T follicular helper cell (primary cell): ENCODE results near the gene PCP4L1.
A peak's percentile ranks its signal among the peaks of the same experiment; 100 is the strongest.
"Not testable (repeated sequence)": the region's sequence is repeated elsewhere in the genome, so short reads cannot be mapped to it uniquely, and the experiment has no call there.

ENCODE experiments used
- DNase-seq: peaks from one replicate; pipeline ENCODE4 v3.0.0-alpha.2; 2020; ENCODE audit warnings: low read depth
- total RNA-seq, 2 experiments: gene quantifications; one replicate each; lab custom pipeline; 2026; lab: John Stamatoyannopoulos, UW

The PCP4L1 gene
- 0 reads per million in 2 experiments for total RNA-seq

DNA sequence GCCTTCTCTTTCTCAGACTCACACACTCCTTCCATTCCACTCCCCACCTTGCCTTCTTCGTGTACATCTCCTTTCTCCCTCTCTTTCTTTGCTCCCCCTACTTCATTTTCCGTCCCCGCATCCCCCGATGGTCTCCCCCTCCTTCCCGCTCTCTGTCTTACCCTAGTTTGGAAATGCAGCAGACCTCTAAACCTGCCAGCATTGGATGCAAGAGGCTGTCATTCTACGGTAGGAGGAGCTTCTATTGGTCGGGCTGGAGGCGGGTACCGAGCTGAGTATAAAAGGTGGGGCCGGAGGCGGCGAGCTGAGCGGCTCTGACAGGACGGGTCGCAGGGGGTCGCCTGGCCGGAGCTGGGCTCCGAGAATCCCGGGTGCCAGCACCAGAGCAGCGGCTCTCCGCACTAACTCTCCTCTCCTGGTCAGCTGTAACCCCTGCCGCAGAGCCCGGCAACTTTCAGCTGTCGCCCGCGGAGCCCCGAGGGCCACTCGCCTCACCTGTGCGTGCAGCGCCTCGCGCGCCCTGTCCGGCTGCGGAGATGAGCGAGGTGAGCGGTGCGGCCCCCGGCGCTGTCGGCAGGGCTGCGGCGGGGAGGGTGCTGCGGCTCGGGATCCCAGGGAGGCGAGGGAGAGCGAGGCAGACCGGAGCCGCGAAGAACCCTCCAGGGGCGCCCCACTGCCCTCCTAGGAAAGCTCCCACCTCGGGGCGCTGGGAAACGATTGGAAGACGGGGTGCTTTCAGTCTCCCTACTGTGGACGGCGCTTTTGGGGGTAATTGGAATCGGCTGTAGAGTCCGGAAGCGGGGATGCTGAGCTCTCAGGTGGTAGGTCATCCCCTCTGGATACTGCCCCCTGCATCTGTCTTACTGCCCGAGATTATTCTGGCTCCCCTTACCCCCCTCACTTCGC, at the start of gene PCP4L1:
PCP4L1 (plus strand) TSS at position 307 of the 906 bp plus-strand sequence; CDS start at position 537, 230 bp downstream.
- DNase-seq: no peak

DNA sequence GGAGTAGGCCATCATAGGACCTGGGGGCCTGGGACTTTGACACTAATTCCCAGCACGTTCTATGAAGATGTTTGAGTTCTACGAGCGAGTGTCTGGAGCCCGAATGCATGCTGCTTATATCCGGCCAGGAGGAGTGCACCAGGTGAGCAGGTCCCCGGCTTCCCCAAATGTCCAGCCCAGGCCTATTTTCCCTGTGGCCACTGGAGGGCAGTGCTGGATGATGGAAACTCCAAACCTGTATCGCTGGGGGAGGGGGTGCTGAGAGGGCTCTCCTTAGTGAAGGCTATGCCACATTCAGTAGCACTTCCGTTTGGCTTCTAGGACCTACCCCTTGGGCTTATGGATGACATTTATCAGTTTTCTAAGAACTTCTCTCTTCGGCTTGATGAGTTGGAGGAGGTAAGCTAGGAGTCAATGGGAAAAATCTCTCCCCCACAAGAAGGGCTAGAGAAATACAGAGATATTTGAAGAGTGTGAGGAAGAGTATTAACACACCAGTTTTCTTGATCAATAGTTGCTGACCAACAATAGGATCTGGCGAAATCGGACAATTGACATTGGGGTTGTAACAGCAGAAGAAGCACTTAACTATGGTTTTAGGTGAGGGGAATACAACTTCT, 48.6 kb upstream of the PCP4L1 start:
- DNase-seq: peak; percentile 58

DNA sequence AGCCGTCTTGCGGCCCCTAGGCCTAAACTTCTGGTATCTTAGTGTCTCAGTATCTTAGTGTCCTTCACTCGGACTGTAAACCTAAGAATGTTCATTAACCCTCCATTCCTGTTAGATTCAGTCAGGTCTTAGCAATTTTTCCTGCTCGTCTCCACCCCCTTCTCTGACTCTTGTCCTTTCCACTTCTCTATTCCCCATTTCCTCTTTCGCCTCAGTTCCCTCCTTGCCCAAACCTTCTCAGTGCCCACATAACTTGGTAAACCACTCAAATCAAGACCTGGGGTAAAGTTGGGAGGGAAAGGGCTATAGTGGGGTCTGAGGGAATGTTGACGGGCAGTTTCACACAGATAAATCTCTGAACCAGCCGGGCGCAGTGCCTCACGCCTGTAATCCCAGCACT, 44.2 kb upstream of the PCP4L1 start:
- DNase-seq: no peak

DNA sequence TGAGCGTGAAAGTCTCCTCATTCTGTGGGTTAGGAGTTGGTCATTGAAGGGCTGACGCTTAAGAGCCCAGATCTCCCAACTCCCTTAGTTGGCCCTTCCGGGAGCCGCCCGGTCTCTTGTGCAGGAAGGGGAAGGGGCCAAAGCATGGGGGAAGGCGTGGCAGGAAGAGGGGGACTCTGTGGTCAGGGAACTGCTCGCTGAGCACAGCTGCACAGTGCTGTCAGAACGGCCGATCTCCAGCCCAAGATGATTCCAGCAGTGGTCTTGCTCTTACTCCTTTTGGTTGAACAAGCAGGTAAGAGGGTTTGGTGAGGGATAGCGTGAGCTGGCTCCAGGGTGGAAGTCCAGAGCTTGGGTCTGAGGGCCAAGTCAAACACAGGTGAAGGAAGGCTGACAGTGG, 43.5 kb upstream of the PCP4L1 start, which contains the start of gene FCER1G:
FCER1G (plus strand) TSS at position 220 of the 400 bp plus-strand sequence; CDS start at position 247, 27 bp downstream.
- DNase-seq: no peak

DNA sequence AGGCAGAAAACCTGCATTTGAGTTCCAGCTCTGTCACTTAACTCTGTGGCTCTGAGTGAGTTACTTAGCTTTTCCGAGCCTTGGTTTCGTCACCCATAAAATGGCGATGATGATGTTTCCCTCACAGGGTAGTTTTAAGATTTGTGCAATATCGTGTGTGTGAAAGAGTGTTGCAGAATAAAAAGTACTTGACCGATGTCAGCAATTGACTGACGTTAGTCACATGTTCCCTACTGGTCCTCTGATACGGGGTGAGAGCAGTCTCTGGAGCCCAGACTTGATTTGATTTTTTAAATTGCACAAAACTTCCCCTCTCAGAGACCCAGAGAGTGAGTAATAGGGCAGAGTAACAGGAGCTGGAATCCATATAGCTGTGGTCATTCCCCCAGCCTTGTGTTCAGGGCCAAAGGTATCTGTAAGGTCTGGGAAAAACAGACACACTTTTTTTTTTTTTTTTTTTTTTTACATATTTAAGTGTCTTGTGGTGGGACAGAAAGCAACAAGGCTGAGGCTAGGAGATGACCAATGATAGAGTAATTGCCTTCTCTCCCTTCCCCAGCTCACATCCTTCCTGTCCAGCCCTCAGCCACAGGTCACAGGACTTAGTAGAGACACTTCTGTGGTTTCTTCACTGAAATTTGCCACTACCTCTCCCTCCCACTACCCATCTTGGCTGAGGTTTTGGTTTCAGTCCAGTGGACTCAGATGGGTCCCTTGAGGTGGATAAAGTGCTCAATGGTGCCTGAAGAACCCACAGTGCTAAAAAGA, 41.4 kb upstream of the PCP4L1 start:
- no peak for DNase-seq

DNA sequence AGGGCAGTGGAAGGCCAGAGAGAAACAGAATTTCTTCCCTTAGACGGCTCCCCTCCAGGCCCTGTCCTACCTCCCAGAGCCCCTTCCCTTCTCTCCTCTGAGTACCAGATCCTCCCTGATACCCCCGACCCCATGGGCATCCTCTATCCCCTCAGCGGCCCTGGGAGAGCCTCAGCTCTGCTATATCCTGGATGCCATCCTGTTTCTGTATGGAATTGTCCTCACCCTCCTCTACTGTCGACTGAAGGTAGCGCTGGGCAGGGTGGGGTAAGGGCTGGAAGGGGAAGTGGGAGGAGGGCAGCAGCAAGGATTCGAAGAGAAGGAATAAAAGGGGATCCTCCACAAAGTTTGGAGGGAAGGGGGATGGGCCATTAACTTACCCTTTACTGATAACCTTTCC, 40.7 kb upstream of the PCP4L1 start:
- DNase-seq: no peak

DNA sequence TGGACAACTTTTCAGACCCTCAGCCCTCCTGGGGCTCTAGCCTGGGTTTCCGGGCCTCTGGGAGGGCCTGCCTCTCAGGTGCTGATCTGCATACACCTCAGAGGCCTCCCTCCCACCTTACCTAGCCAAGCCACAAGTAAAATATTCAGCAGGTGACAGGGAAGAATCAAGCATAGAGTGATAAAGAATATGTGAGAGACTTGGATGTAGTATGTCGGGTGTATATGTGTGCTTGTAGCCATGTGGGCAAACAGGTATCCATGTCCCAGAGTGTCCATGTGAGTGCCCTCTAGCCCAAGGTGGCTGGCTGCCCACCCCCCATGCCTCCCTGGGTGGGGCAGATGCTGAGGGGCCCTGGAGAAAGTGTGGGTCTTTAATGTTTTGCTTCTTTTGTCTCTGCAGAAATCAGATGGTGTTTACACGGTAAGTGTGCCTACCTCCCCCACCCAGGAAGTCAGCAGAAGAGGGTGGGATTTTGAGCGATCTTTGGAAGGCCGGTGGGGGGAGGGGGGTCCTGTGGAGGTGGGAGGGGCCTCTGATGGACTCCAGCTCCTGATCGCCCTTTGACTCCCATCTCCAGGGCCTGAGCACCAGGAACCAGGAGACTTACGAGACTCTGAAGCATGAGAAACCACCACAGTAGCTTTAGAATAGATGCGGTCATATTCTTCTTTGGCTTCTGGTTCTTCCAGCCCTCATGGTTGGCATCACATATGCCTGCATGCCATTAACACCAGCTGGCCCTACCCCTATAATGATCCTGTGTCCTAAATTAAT, 40.1 kb upstream of the PCP4L1 start:
- no peak for DNase-seq

DNA sequence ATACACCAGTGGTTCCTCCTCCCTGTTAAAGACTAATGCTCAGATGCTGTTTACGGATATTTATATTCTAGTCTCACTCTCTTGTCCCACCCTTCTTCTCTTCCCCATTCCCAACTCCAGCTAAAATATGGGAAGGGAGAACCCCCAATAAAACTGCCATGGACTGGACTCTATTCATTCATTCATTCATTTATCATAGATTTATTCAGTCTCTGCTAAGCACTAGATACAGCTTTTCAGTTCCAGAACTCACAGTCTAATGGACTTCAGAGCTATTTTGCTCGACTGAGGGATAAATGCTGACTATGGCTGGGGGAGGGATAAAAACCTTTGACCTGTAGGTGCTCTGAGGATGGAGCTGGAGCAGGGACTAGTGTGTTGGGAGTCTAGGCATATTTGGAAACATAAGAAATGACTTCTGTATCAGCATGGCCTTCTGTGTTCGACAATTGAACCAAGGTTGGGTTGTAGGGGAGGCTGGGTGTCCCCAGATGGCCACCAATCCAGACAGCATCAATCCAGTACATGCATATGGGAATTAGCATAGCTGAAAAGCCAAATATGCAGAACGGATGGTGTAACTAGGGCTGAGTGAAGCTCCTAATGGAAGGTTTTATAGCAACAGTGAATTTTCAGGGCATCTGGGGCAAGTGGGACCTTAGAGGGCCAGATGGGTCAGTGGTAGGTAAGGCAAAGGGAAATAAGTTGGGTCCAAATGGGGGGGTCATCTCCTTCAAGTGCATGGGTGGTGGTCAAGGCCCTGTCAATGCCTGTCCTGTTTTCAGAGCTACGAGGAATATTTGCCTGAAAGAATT, 39.3 kb upstream of the PCP4L1 start:
- DNase-seq: no peak

DNA sequence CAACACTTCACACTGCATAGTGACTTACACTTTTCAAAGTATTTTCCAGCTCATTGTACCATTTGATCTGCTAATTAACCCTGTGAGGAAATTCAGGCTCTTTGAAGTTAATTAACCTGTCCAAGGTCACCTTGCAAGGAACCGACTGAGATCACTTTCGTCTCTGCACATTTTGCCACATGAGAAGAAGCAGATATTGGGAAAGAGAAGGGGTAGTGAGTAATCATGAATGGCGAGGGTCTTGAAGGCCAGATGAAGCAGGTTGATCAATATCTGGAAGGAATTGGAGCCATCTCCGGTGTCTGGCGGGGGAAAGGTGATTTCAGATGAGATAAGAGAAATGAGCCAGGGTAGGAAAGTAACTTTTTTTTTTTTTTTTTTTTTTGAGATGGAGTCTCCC, 38.5 kb upstream of the PCP4L1 start:
- no peak for DNase-seq

DNA sequence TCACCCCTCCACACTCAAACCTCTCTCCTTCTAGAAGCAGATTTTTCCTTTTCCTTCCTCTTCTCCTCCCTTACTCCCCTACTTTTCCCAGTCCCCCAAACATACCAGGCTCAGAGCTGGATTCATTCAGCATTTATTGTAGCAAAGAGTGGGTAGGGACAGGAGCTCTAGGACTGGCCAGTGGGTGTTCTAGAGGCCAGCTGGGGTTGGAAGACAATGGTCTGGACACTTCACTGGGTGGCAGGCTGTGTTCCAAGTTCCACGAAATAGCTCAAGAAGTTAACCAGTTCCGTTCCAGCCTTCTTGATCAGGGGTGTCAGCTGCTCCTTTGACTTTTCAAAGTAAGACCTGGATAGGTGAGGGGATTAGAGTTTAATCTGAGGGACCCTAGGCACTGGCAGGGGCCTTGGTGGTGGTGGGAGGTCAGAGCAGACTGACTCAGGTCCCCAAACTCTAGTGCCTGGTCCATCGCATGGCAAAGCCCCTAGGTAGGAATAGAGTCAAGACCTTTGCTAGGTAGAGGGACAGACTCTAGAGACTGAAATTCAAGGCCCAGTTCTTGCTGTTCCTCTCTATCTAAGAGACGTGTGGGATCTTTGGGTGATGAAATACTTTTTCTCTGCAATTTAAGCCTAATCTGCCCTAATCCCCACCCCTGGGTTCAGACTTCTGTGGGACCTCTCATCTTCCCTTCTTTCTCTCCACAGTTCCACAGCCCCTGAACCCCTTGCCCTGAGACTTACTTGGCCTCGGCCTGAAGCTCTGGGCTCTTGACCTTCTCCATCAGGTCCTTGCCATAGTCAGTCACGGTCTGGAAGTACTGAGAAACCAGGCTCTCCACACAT, 36.1 kb upstream of the PCP4L1 start:
- no peak for DNase-seq

DNA sequence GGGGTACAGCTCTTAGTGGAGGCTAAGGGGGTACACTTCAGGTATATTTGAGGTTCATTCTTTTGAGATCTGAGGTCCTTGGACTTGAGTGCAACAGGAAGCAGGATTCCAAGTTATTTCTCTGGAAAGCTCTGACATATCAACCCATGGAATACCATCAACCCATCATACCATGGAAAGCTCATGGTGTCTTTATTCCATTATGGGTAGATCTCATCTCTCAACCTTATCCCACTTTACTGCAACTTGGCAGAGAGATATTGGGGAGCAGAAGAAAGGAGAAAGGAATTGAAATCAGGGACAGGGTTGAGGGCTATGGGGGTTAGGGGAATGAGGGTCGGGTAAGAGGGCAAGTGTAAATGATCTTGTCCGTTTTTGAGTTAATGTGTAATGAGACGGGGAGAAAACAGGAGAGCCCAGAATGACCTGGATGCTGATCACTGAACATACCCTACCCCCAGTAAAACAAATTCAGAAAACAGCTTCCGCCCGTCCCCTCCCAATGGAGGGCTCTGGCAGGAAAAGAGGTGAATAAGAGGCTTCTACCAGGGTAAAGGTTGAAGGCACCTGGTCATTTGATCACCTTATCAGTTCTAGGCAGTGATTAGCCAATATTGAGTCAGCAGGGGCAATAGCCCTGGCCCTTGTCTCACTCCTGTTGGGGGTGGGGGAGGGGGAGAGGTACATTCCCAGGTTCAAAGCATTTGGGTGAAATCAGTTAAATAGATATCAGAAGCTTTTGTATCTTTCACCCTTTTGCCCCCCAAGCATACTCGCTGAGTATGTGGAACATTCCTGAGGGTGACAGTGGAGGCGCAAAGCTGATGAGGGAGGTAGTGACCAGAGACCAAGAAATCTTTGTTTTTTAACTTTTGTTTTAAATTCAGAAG, 34.5 kb upstream of the PCP4L1 start:
- no peak for DNase-seq

DNA sequence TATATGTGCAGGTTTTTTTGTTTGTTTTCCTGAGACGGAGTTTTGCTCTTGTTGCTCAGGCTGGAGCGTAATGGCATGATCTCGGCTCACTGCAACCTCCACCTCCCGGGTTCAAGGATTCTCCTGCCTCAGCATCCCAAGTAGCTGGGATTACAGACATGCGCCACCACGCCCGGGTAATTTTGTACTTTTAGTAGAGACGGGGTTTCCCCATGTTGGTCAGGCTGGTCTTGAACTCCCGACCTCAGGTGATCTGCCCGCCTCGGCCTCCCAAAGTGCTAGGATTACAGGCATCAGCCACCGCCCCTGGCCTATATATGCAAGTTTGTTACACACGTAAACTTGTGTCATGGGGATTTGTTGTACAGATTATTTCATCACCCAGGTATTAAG, 33.9 kb upstream of the PCP4L1 start:
- DNase-seq: not testable (repeated sequence)

DNA sequence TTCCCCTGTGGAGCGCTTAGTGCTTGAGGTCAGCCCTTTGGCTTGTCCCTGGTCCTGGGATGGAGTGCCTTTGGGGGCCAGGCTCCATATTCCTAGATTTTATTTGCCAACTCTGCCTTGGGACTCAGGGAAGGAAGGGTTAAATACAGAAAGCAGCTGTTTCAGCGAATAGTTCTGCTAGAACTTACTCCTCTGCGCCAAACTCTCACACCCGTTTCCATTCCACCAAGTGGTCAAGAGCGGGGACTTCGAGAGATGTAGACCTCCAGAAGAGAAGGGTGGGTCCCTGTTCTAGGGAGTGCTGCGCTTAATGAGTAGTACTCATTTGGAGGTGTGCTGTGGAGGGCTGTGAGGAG, 33.4 kb upstream of the PCP4L1 start:
- no peak for DNase-seq

DNA sequence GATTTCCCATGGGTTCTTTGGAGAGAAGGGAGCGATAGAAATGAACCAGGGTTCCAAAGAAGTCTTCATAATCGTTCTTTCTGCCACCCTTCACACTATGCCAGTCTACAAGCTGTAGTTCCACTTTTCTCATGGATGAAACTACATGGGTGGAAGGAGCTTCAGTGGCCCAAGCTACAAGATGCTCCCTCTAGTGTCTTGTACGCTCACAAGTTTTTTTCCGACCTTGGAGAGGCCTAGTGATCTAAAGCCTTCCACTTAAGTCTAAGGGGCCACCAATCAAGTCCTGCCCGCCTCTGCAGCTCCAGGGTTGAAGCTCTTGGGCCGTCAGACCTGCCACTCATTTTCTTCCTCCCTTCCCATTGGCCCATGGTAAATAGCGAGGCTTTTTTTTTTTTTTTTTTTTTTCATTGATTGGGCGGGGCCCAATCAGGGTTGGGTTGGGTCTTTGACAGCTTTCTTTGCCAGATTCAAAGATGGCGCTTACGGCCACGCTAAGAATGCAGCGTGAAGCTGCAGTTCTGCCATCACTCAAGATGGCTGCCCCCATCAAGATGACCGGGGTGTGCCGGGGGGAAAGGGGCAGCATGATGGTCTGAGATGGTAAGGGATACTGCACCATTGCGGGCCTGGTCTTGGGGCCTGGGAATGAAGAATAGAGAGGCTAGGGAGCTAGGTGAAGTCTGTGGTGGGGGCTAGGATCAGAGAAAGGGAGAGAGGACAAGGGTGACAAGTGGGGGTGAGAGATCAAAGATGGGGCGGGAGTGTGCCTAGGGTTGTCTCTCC, 32.8 kb upstream of the PCP4L1 start, which contains the start of gene TOMM40L:
TOMM40L (plus strand) TSS at position 527 of the 786 bp plus-strand sequence. CDS start 430 bp downstream, outside the sequence.
- DNase-seq: peak; percentile 81

DNA sequence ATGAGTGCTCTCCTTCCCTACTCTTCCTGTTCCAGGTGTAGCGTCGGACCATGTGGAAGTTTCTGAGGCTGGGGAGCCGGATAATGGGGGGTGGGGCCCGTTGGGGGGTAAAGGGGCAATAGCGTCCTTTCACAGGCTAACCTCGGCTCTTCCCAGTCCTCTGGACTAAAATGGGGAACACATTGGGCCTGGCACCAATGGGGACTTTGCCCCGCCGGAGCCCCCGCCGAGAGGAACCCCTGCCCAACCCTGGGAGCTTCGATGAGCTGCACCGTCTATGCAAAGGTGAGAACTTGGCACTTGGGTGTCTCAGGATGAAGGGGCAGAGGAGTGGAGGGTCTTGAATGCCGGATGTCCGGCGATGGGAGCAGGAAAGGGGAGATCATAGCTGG, 32.2 kb upstream of the PCP4L1 start:
- DNase-seq: no peak

DNA sequence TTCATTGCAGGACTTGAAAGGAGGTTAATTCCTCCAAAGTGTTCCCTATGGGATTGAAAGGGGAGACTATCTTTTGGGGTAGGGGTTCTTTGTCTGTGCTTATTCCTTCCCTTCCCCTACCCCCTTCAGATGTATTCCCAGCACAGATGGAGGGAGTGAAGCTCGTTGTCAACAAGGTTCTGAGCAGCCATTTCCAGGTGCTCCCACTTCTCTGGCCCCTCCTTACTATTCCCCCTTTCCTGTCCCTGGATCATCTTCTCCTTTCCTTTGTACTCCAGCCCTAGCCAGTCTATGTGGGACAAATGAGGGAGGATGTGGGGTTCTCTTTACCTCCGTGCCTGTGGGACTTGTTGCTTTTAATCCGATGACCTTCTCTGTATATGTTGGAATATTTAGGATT, 31.8 kb upstream of the PCP4L1 start:
- no peak for DNase-seq

DNA sequence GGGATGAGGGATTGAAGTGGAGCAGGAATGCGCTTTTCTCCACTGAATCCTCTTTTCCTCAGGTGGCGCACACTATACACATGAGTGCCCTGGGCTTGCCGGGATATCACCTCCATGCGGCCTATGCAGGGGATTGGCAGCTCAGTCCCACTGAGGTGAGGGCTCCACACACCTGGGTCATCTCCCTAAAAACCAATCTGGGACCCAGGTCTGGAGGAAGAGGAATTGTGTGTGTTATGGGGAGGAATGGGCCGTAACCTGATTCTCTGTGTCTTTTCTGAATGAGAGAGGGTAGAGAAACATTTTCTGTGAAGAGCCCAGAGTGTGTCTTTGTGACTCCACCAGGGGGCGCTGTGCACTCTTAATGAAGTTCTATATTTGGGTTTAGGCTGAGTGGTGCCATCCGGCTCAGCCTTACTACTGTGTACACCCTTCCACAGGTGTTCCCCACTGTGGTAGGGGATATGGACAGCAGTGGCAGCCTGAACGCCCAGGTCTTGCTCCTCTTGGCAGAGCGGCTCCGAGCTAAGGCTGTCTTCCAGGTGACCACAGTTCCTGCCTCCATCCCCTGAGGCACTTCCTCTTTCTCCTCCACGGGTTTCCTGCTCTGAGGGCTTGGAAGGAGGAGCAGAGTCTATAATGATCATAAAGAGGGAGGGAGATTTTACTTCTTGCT, 31.2 kb upstream of the PCP4L1 start:
- peak; percentile 81 for DNase-seq
